HCT116 (cell line): ENCODE data around the gene CLN5. TPM values are rescaled to one million over a fixed set of nuclear protein-coding genes. Genes with fewer than 3 reads are reported as not detected.

Experiments used
- ATAC-seq: fragments of 200-7000 bp; cut with Tn5 transposase; 2 replicates; pipeline ENCODE4 v1.9.1; 2020; ENCODE audit warnings: mild to moderate bottlenecking, moderate library complexity
- BruUV-seq: library from RNA; stranded (reverse); fragments of 400-500 nt; replicated peaks from 2 replicates; lab custom pipeline; 2021; lab: Mats Ljungman, UMichigan
- CTCF ChIA-PET: fragments of 300-600 bp; sonication (Branson Sonifier 250); formaldehyde crosslinking; loops from one replicate; lab custom pipeline; 2021; ENCODE audit warnings: antibody characterized with exemption; lab: Charles Lee
- POLR2A ChIA-PET: fragments of 300-600, 350-600 bp; sonication (Branson Sonifier 250); formaldehyde crosslinking; loops from one replicate; lab custom pipeline; 2021; ENCODE audit warnings: antibody characterized with exemption; lab: Charles Lee
- RAD21 ChIA-PET, 2 experiments: fragments of 300-600 bp; sonication (Branson Sonifier 250); formaldehyde crosslinking; loops; one replicate each; lab custom pipeline; 2023; ENCODE audit warnings: low total read pairs in 2 of 2; ENCODE audit not compliant: uncharacterized antibody in 2 of 2, unreplicated experiment in 2 of 2, low non-redundant PET in 1 of 2; lab: Charles Lee
- DNase-seq: peaks from one replicate; pipeline ENCODE4 v3.0.0-alpha.2; 2010; ENCODE audit warnings: low read depth, low spot score
- H2AFZ ChIP-seq: fragments of 200-600 bp; shearing (Covaris generic), sonication (generic); 2 replicates; pipeline ENCODE4 v1.6.1; 2017; ENCODE audit warnings: low read depth, mixed run types, mixed read lengths, antibody characterized with exemption, low read length; ENCODE audit not compliant: poor library complexity, severe bottlenecking
- H3K27ac ChIP-seq: 2 replicates; pipeline ENCODE4 v1.5.1; 2012; ENCODE audit warnings: low read depth, low read length
- H3K27me3 ChIP-seq: fragments of 200-600 bp; sonication (generic); 2 replicates; pipeline ENCODE4 v1.6.1; 2016; ENCODE audit warnings: mixed run types, low read length, mixed read lengths; ENCODE audit not compliant: insufficient read depth
- H3K36me3 ChIP-seq, 2 experiments: fragments of 200-500 bp in 1 of 2; fragments of 200-600 bp in 1 of 2; sonication (Bioruptor generic) in 1 of 2; sonication (generic) in 1 of 2; 2 replicates each; pipeline versions ENCODE4 v1.5.1 to v1.6.1; 2014 to 2016; ENCODE audit warnings: low read length in 2 of 2, inconsistent platforms in 1 of 2, mixed read lengths in 1 of 2, mixed run types in 1 of 2; ENCODE audit not compliant: insufficient read depth in 2 of 2, control insufficient read depth in 1 of 2
- H3K4me1 ChIP-seq, 2 experiments: fragments of 200-600 bp in 1 of 2; sonication (generic) in 1 of 2; 2 replicates each; pipeline versions ENCODE4 v1.5.1 to v1.6.1; 2012 to 2017; ENCODE audit warnings: low read length in 2 of 2, inconsistent platforms in 1 of 2, mild to moderate bottlenecking in 1 of 2, mixed read lengths in 1 of 2, mixed run types in 1 of 2, moderate library complexity in 1 of 2; ENCODE audit not compliant: insufficient read depth in 2 of 2, control insufficient read depth in 1 of 2
- H3K4me2 ChIP-seq: fragments of 200-600 bp; sonication (generic); 2 replicates; pipeline ENCODE4 v1.6.1; 2017; ENCODE audit warnings: mixed run types, low read length, mixed read lengths
- H3K4me3 ChIP-seq, 2 experiments: fragments of 200-600 bp in 1 of 2; sonication (generic) in 1 of 2; replicated peaks in 1 of 2; 2 replicates each; pipeline ENCODE4 v1.5.1; 2011 to 2016; ENCODE audit warnings: low read length in 2 of 2, control low read depth in 1 of 2, low read depth in 1 of 2, mild to moderate bottlenecking in 1 of 2, mixed read lengths in 1 of 2, mixed run types in 1 of 2
- H3K79me2 ChIP-seq: fragments of 200-600 bp; sonication (generic); 2 replicates; pipeline ENCODE4 v1.6.1; 2017; ENCODE audit warnings: mild to moderate bottlenecking, mixed run types, low read length, moderate library complexity, mixed read lengths; ENCODE audit not compliant: insufficient read depth
- H3K9ac ChIP-seq: fragments of 200-600 bp; sonication (generic); 2 replicates; pipeline ENCODE4 v1.6.1; 2016; ENCODE audit warnings: low read length, mixed read lengths
- H3K9me2 ChIP-seq: fragments of 200-600 bp; sonication (generic), shearing (Covaris generic); 2 replicates; pipeline ENCODE4 v1.6.1; 2017; ENCODE audit warnings: mixed run types, mild to moderate bottlenecking, moderate library complexity; ENCODE audit not compliant: insufficient read depth
- H3K9me3 ChIP-seq, 2 experiments: fragments of 200-500 bp in 1 of 2; fragments of 200-600 bp in 1 of 2; sonication (Bioruptor generic) in 1 of 2; sonication (generic) in 1 of 2; 2 replicates each; pipeline ENCODE4 v1.6.1; 2014 to 2017; ENCODE audit warnings: low read length in 2 of 2, mixed read lengths in 2 of 2, inconsistent platforms in 1 of 2, low read depth in 1 of 2, mild to moderate bottlenecking in 1 of 2, mixed run types in 1 of 2, moderate library complexity in 1 of 2; ENCODE audit not compliant: control insufficient read depth in 1 of 2, insufficient read depth in 1 of 2
- H4K20me1 ChIP-seq: fragments of 200-600 bp; sonication (generic), shearing (Covaris generic); 2 replicates; pipeline ENCODE4 v1.6.1; 2017; ENCODE audit warnings: mixed run types, mild to moderate bottlenecking, moderate library complexity; ENCODE audit not compliant: insufficient read depth
- EGR1 ChIP-seq: IDR thresholded peaks from 2 replicates; pipeline ENCODE4 v1.6.1; 2012; ENCODE audit warnings: low read depth
- RAD21 ChIP-seq: IDR thresholded peaks from 2 replicates; pipeline ENCODE4 v1.6.1; 2012; ENCODE audit warnings: low read depth, mild to moderate bottlenecking
- ZBTB33 ChIP-seq: IDR thresholded peaks from 2 replicates; pipeline ENCODE4 v1.6.1; 2011; ENCODE audit warnings: mild to moderate bottlenecking, low read length, moderate library complexity; ENCODE audit not compliant: insufficient replicate concordance; ENCODE audit errors: extremely low read depth
- intact Hi-C: fragments of 100-400 bp; cut with micrococcal nuclease; formaldehyde crosslinking; loops from 2 replicates; pipeline ENCODE4 v1.10.0; 2022
- total RNA-seq: library from RNA; stranded (reverse); gene quantifications from one replicate; pipeline ENCODE4 v1.2.1, GENCODE V29; 2021; ENCODE audit not compliant: unreplicated experiment

The CLN5 gene
- total RNA-seq, 1 experiment from 2014 or later, result 21.4 TPM

DNA sequence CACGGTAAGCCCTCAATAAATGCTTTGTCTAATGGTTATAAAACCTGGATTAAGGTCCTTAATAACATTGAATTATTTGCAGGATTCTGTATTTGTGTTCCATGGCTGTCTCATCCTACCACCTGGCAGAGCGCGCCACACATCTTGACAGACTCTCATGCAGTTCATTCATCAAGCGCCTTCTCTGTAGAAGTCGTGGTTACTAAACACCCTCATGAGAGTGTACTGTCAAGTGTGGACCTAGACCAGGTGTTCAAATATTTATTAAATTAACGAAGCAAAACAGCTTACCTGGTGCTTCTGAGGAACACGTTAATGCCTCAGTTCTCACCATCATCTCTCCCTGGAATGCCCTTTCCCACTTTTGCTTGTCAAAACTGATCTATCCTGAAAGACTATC, 48.2 kb downstream of the CLN5 start:
- Histone ChIP-seq H3K4me2 (no peak overlapping the region), H3K4me3 (no peak overlapping the region), H3K27me3 (no peaks in the 10 kb centered on the region), H3K9me2 (no peaks in the 10 kb centered on the region), H3K27ac (no peak overlapping the region), H3K9me3 (no peaks in the 10 kb centered on the region), H4K20me1 (no peaks in the 10 kb centered on the region), H3K36me3 (0 out of 4 replicates have a peak, but pooled peaks cover 0 to 2% of the 10 kb centered on the region in 2 experiments), H3K9ac (no peak overlapping the region), H3K4me1 (no peaks in the 10 kb centered on the region), H3K79me2 (no peaks in the 10 kb centered on the region), H2AFZ (no peak overlapping the region)
- DNase-seq, result no peak
- ATAC-seq, result no peak
- BruUV-seq, result no TSS peak
- ChIA-PET CTCF (no interaction called here), RAD21 (no interaction called here), POLR2A (no interaction called here)
- intact Hi-C loops, result no loop called here
- no peak for TF ChIP-seq EGR1

- intact Hi-C loops, result no loop called here
- Histone ChIP-seq H4K20me1 (no peaks in the 10 kb centered on the region), H3K27ac (no peak overlapping the region), H3K4me2 (no peak overlapping the region), H2AFZ (no peak overlapping the region), H3K36me3 (0 out of 4 replicates have a peak, but pooled peaks cover 0 to 4% of the 10 kb centered on the region in 2 experiments), H3K9me3 (no peaks in the 10 kb centered on the region), H3K27me3 (no peaks in the 10 kb centered on the region), H3K79me2 (no peaks in the 10 kb centered on the region), H3K9me2 (no peaks in the 10 kb centered on the region), H3K9ac (no peak overlapping the region), H3K4me1 (no peaks in the 10 kb centered on the region), H3K4me3 (no peak overlapping the region)
- BruUV-seq, result no TSS peak
- ChIA-PET RAD21 (no interaction called here), CTCF (no interaction called here), POLR2A (no interaction called here)
- TF ChIP-seq ZBTB33 (no peak), RAD21 (no peak)
- DNase-seq (no peak), ATAC-seq (no peak)
These were observed 49.0 kb downstream of the CLN5 start for GRCh38 chr13:77040835-77041234.
